Trophoblast cell (in vitro differentiated cells and primary cell): ENCODE measurements around the gene AADACL2.

Experiments
- DNase-seq, 2 donors: peaks; one replicate each; pipeline ENCODE4 v3.0.0-alpha.2; 2016
- H2AFZ ChIP-seq: 2 replicates; pipeline ENCODE4 v1.6.1; 2013; ENCODE audit warnings: low read length, moderate library complexity, mild to moderate bottlenecking; ENCODE audit not compliant: insufficient read depth, poor library complexity
- H2AK5ac ChIP-seq: 2 replicates; pipeline ENCODE4 v1.6.1; 2013; ENCODE audit warnings: mild to moderate bottlenecking, low read length
- H2BK120ac ChIP-seq: 2 replicates; pipeline ENCODE4 v1.6.1; 2013; ENCODE audit warnings: low read length, mild to moderate bottlenecking, moderate library complexity; ENCODE audit not compliant: insufficient read depth, poor library complexity
- H2BK12ac ChIP-seq: 2 replicates; pipeline ENCODE4 v1.6.1; 2013; ENCODE audit warnings: mild to moderate bottlenecking, low read length, moderate library complexity
- H2BK5ac ChIP-seq: 2 replicates; pipeline ENCODE4 v1.6.1; 2013; ENCODE audit warnings: low read length, low read depth, moderate library complexity, mild to moderate bottlenecking; ENCODE audit not compliant: poor library complexity
- H3K14ac ChIP-seq: 2 replicates; pipeline ENCODE4 v1.6.1; 2013; ENCODE audit warnings: mild to moderate bottlenecking, low read length
- H3K18ac ChIP-seq: 2 replicates; pipeline ENCODE4 v1.6.1; 2013; ENCODE audit warnings: mild to moderate bottlenecking, low read length
- H3K23ac ChIP-seq: 2 replicates; pipeline ENCODE4 v1.6.1; 2013; ENCODE audit warnings: low read length
- H3K27ac ChIP-seq: 2 replicates; pipeline ENCODE4 v1.5.1; 2013; ENCODE audit warnings: low read depth, mild to moderate bottlenecking, inconsistent platforms, low read length, moderate library complexity
- H3K27me3 ChIP-seq: 2 replicates; pipeline ENCODE4 v1.6.1; 2013; ENCODE audit warnings: inconsistent platforms, mild to moderate bottlenecking, low read length, moderate library complexity; ENCODE audit not compliant: insufficient read depth
- H3K36me3 ChIP-seq, 2 experiments: 1 replicate in 1 of 2; 2 replicates in 1 of 2; pipeline ENCODE4 v1.6.1; 2013; ENCODE audit warnings: low read length in 2 of 2, mild to moderate bottlenecking in 2 of 2, moderate library complexity in 1 of 2; ENCODE audit not compliant: insufficient read depth in 2 of 2, control insufficient read depth in 1 of 2
- H3K4ac ChIP-seq: 2 replicates; pipeline ENCODE4 v1.6.1; 2013; ENCODE audit warnings: low read depth, mild to moderate bottlenecking, low read length, moderate library complexity
- H3K4me1 ChIP-seq, 2 experiments: 1 replicate in 1 of 2; 2 replicates in 1 of 2; pipeline ENCODE4 v1.6.1; 2013; ENCODE audit warnings: low read length in 2 of 2, mild to moderate bottlenecking in 2 of 2, moderate library complexity in 1 of 2; ENCODE audit not compliant: insufficient read depth in 2 of 2, control insufficient read depth in 1 of 2
- H3K4me2 ChIP-seq: 2 replicates; pipeline ENCODE4 v1.6.1; 2013; ENCODE audit warnings: inconsistent platforms, mild to moderate bottlenecking, low read length, moderate library complexity
- H3K4me3 ChIP-seq: 2 replicates; pipeline ENCODE4 v1.5.1; 2013; ENCODE audit warnings: mild to moderate bottlenecking, low read depth, low read length, inconsistent platforms
- H3K79me1 ChIP-seq: one replicate; pipeline ENCODE4 v1.6.1; 2013; ENCODE audit warnings: low read length
- H3K79me2 ChIP-seq: 2 replicates; pipeline ENCODE4 v1.6.1; 2013; ENCODE audit warnings: low read length, mild to moderate bottlenecking; ENCODE audit not compliant: control insufficient read depth, insufficient read depth, poor library complexity
- H3K9ac ChIP-seq: 2 replicates; pipeline ENCODE4 v1.6.1; 2013; ENCODE audit warnings: mild to moderate bottlenecking, low read length
- H3K9me3 ChIP-seq: 2 replicates; pipeline ENCODE4 v1.6.1; 2013; ENCODE audit warnings: low read depth, mild to moderate bottlenecking, control low read depth, inconsistent platforms, low read length; ENCODE audit not compliant: insufficient read depth
- H4K12ac ChIP-seq: 2 replicates; pipeline ENCODE4 v1.6.1; 2013; ENCODE audit warnings: low read depth, mild to moderate bottlenecking, low read length, moderate library complexity
- H4K8ac ChIP-seq: 2 replicates; pipeline ENCODE4 v1.6.1; 2013; ENCODE audit warnings: low read depth, mild to moderate bottlenecking, low read length, moderate library complexity
- H4K91ac ChIP-seq: one replicate; pipeline ENCODE4 v1.6.1; 2013; ENCODE audit warnings: low read depth, mild to moderate bottlenecking, low read length, moderate library complexity
- WGBS: extraction: QIAGEN DNeasy Blood & Tissue Kit; methylation state at CpG from one replicate; pipeline ENCODE4 v1.1.7; 2013; ENCODE audit warnings: missing lambda C conversion rate; ENCODE audit not compliant: insufficient read length, insufficient coverage; ENCODE audit errors: extremely low coverage; 5-methylcytosine and 5-hydroxymethylcytosine counted together

Gene AADACL2

DNA sequence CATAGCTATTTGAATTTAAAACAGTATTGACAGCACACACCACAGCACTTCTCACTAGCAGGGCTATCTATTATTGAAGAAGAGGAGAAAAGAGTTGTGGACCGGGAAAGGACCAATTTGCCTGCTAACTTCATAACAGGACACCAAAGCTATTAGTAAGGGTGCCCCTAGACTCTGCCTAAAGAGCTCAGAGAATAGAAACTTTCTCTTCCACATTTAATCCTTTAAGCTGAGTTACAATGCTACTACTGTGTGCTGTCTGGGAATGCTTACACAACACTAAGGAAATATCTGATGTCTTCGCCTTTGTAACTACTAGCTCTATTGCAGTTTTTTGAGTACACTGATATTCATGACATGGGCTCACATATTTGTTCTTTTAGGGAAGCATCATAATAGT is 66.7 kb downstream of the AADACL2 start:
- Histone ChIP-seq H4K8ac (no peak overlapping the region), H2AFZ (no peak overlapping the region), H3K18ac (no peak overlapping the region), H3K79me2 (no peaks in the 10 kb centered on the region), H4K12ac (no peak overlapping the region), H2BK12ac (no peak overlapping the region), H3K4ac (no peak overlapping the region), H3K4me2 (no peak overlapping the region), H3K79me1 (no peaks in the 10 kb centered on the region), H3K9me3 (no peaks in the 10 kb centered on the region), H4K91ac (no peak overlapping the region), H3K4me3 (no peak overlapping the region), H2BK5ac (no peak overlapping the region), H2AK5ac (no peak overlapping the region), H3K27ac (no peak overlapping the region), H3K36me3 (no peaks in the 10 kb centered on the region), H2BK120ac (no peak overlapping the region), H3K14ac (no peak overlapping the region), H3K9ac (no peak overlapping the region), H3K27me3 (no peaks in the 10 kb centered on the region), H3K4me1 (no peaks in the 10 kb centered on the region), H3K23ac (no peak overlapping the region)
- no CpG with 5 or more reads among the region's 2 CpGs for WGBS
- no peak for DNase-seq

- no peak overlapping the region for H3K4ac ChIP-seq
- H2BK12ac ChIP-seq, result no peak overlapping the region
- H3K79me1 ChIP-seq, result no peaks in the 10 kb centered on the region
- DNase-seq, result no peak
- H3K4me2 ChIP-seq, result no peak overlapping the region
- H3K79me2 ChIP-seq, result no peaks in the 10 kb centered on the region
- no peak overlapping the region for H4K8ac ChIP-seq
- no peaks in the 10 kb centered on the region for H3K36me3 ChIP-seq
- no peak overlapping the region for H4K91ac ChIP-seq
- H3K14ac ChIP-seq, result no peak overlapping the region
- no peak overlapping the region for H2AK5ac ChIP-seq
- no peak overlapping the region for H2BK120ac ChIP-seq
- peaks cover 5% of the 10 kb centered on the region for H3K9me3 ChIP-seq
- no peaks in the 10 kb centered on the region for H3K27me3 ChIP-seq
- no peak overlapping the region for H2AFZ ChIP-seq
- H3K23ac ChIP-seq, result no peak overlapping the region
- H4K12ac ChIP-seq, result no peak overlapping the region
- no peak overlapping the region for H3K18ac ChIP-seq
- no peak overlapping the region for H3K27ac ChIP-seq
- H3K4me3 ChIP-seq, result no peak overlapping the region
- WGBS, result no CpG with 5 or more reads among the region's 1 CpG
- H2BK5ac ChIP-seq, result no peak overlapping the region
- no peaks in the 10 kb centered on the region for H3K4me1 ChIP-seq
- H3K9ac ChIP-seq, result no peak overlapping the region
Observed at GRCh38 chr3:151804267-151804666, 70.5 kb downstream of the AADACL2 start.

- 100% methylated on average over 5 of the region's 15 CpGs for WGBS
- no peak overlapping the region for H3K23ac ChIP-seq
Observed at GRCh38 chr3:151806838-151807237, 73.1 kb downstream of the AADACL2 start.

More at GRCh38 chr3:151806838-151807237, 73.1 kb downstream of the AADACL2 start:
- H4K12ac ChIP-seq, result no peak overlapping the region
- no peak overlapping the region for H2AFZ ChIP-seq
- no peak overlapping the region for H2BK12ac ChIP-seq
- no peak for DNase-seq
- H3K4me1 ChIP-seq, result no peaks in the 10 kb centered on the region
- no peak overlapping the region for H4K91ac ChIP-seq
- no peak overlapping the region for H3K9ac ChIP-seq
- no peak overlapping the region for H3K27ac ChIP-seq
- no peak overlapping the region for H2AK5ac ChIP-seq
- no peak overlapping the region for H3K14ac ChIP-seq
- H2BK5ac ChIP-seq, result no peak overlapping the region
- no peaks in the 10 kb centered on the region for H3K79me1 ChIP-seq
- H3K79me2 ChIP-seq, result no peaks in the 10 kb centered on the region
- no peak overlapping the region for H3K4me3 ChIP-seq
- H2BK120ac ChIP-seq, result no peak overlapping the region
- H3K4ac ChIP-seq, result no peak overlapping the region
- H3K27me3 ChIP-seq, result no peaks in the 10 kb centered on the region
- peaks cover 5% of the 10 kb centered on the region for H3K9me3 ChIP-seq
- no peak overlapping the region for H3K18ac ChIP-seq
- H4K8ac ChIP-seq, result no peak overlapping the region
- no peak overlapping the region for H3K4me2 ChIP-seq
- H3K36me3 ChIP-seq, result no peaks in the 10 kb centered on the region
